ENCODE data around the gene LRRC8A. TPM values are rescaled to one million over a fixed set of nuclear protein-coding genes. Genes with fewer than 3 reads are reported as not detected.
A peak's percentile ranks its signal among the peaks of the same experiment; 100 is the strongest.

LRRC8A gene
- total and polyA plus RNA-seq, 5 donors: 22.5 to 49.8 (median 28.0) TPM

DNA sequence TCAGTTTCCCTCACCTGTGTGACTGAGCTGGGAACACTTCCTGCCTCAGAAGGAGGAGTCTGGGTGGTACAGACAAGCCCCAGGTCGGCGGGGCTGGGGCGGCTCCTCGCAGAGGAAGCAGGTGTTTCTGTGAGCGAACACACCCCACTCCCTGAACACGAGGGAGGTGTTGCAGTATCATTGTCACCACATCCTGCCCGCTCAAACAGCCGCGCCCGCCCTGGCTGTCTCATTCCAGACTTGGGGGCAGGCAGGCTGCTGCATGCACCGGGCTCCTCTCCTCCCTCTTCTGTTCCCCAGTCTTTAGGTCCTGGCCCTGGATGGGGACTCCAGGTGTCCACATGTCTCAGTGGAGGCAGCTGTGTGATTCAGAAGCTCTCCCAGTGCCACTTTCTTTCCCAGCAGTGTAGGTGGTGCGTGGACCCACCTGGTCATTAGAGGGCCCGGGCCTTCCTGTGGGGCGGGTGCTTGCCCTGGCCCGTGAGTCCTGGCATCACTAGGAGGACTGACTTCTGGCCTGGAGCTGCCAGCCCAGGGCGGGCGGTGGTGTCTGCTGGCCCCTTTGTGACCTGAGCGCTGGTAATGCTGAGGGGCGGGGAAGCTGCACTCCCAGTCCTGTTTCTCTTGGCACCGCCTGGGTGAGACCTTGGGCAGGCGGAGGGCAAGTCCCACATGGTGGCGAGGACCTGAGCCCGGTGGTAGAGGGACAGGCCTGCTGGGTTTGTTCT is 20.6 kb downstream of the LRRC8A start:
- peak overlapping the region; percentile 26 for H3K27ac ChIP-seq (ENCODE audit: low read length)

DNA sequence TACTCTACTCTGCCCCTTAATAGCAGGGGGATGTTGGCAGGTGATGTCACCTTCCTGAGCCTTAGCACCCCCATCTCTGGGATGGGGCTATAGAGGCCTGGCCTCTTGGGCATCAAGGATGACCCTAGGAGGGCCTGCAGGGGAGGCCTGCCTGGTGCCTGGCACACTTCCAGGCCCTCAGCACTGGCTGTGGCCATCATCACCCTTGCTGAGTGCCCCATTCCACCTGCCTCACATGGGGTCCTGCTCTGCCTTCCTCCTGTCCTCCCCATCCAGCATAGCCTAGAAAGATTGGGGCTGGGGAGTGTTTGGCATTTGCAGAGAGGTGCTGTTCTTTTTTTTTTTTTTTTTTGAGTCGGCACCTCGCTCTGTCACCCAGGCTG is 21.1 kb downstream of the LRRC8A start:
- peak in 1 of 2 donors; percentile 1 for ATAC-seq
- peak overlapping the region; percentile 26 for H3K27ac ChIP-seq (ENCODE audit: low read length)
- WGBS: 90% methylated on average over 2 of the region's 2 CpGs
- no peaks in the 10 kb centered on the region for H3K27me3 ChIP-seq (ENCODE audit: control insufficient read depth, insufficient read depth)
- no peak overlapping the region for H3K4me3 ChIP-seq (ENCODE audit: low read length)
- DNase-seq: no peak
- peaks cover 14% of the 10 kb centered on the region for H3K4me1 ChIP-seq (ENCODE audit: control insufficient read depth, insufficient read depth, low read length)
- intact Hi-C loops (cut with DNase I): no loop called here
- H3K9me3 ChIP-seq (ENCODE audit: control insufficient read depth, low read length): no peaks in the 10 kb centered on the region

More for the DNA sequence above, 20.6 kb downstream of the LRRC8A start:
- intact Hi-C loops (cut with DNase I): no loop called here
- Histone ChIP-seq H3K9me3 (ENCODE audit: control insufficient read depth, low read length) (no peaks in the 10 kb centered on the region), H3K27me3 (ENCODE audit: control insufficient read depth, insufficient read depth) (no peaks in the 10 kb centered on the region), H3K4me1 (ENCODE audit: control insufficient read depth, insufficient read depth, low read length) (peaks cover 14% of the 10 kb centered on the region), H3K4me3 (ENCODE audit: low read length) (no peak overlapping the region)
- DNase-seq (peak; percentile 59 to 83 (median 81)), ATAC-seq (peak; percentile 34 to 58)
- 70% methylated on average over 23 of the region's 23 CpGs for WGBS

DNA sequence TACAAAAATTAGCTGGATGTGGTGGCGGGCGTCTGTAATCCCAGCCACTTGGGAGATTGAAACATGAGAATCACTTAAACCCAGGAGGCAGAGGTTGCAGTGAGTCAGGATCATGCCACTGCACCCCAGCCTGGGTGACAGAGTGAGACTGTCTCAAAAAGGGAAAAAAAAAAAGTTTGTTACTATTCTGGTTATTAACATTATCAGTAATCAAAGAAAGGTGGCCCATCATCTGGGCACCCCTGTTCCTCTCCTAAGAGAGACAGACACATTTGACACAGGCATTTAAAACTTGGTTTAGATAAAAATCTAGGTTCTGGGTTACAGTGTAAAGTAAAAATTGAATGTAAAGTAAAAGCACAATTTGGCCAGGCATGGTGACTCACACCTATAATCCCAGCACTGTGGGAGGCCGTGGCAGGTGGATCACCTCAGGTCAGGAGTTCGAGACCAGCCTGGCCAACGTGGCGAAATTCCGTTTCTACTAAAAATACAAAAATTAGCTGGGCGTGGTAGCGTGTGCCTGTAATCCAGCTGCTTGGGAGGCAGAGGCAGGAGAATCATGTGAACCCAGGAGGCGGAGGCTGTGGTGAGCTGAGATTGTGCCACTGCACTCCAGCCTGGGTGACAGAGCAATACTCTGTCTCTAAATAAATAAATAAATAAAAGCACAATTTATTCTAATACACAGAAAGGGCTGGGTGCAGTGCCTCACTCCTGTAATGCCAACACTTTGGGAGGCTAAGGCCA is 22.1 kb downstream of the LRRC8A start:
- DNase-seq (no peak), ATAC-seq (no peak)
- no peak overlapping the region for H3K27ac ChIP-seq (ENCODE audit: low read length)
- no peaks in the 10 kb centered on the region for H3K9me3 ChIP-seq (ENCODE audit: control insufficient read depth, low read length)
- 96% methylated on average over 10 of the region's 10 CpGs for WGBS
- H3K4me3 ChIP-seq (ENCODE audit: low read length): no peak overlapping the region
- intact Hi-C loops (cut with DNase I): no loop called here
- peaks cover 9% of the 10 kb centered on the region for H3K4me1 ChIP-seq (ENCODE audit: control insufficient read depth, insufficient read depth, low read length)
- H3K27me3 ChIP-seq (ENCODE audit: control insufficient read depth, insufficient read depth): no peaks in the 10 kb centered on the region

DNA sequence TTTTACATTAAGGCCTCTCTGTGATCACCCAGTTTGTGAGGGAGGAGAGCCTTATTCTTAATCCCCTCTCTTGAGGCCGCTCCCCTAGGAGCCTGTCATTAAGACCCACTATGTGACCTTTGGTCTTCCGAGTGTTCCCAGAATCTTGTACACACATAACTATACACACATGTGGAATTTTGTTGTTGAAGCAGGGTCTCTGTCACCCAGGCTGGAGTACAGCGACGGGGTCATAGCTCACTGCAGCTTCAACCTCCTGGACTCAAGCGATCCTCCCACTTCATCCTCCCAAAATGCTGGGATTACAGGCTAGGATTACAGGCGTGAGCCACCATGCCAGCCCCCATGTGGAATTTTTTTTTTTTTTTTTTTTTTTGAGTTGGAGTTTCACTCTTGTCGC is 24.0 kb downstream of the LRRC8A start:
- H3K4me1 ChIP-seq (ENCODE audit: control insufficient read depth, insufficient read depth, low read length): peaks cover 10% of the 10 kb centered on the region
- WGBS: 96% methylated on average over 7 of the region's 7 CpGs
- intact Hi-C loops (cut with DNase I): no loop called here
- H3K9me3 ChIP-seq (ENCODE audit: control insufficient read depth, low read length): no peaks in the 10 kb centered on the region
- no peak overlapping the region for H3K27ac ChIP-seq (ENCODE audit: low read length)
- ATAC-seq (no peak), DNase-seq (no peak)
- H3K27me3 ChIP-seq (ENCODE audit: control insufficient read depth, insufficient read depth): no peaks in the 10 kb centered on the region
- H3K4me3 ChIP-seq (ENCODE audit: low read length): no peak overlapping the region

DNA sequence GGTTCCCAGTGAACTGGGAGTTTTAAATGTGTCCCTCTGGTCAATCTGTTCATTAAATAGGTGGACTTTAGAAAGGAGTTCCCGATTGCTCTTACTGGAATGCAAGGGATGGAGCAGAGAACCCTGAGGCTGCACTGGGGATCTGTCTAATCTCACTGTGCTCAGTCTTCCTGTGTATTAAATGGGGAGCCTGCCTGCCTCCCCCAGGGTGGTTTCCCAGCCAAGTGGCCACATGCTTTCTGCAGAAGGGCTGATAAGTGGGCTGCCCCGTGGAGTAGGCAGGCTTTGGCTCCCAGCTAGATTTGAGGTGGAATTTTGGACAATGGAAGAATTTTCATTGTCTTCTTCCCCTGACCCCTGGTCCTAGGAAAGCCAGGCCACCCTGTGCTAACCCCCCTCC is 24.8 kb downstream of the LRRC8A start:
- ATAC-seq (peak in 1 of 2 donors; percentile 8), DNase-seq (no peak)
- no peak overlapping the region for H3K27ac ChIP-seq (ENCODE audit: low read length)
- H3K4me1 ChIP-seq (ENCODE audit: control insufficient read depth, insufficient read depth, low read length): peaks cover 16% of the 10 kb centered on the region
- 23% methylated on average over 2 of the region's 2 CpGs for WGBS
- intact Hi-C loops (cut with DNase I): no loop called here
- no peaks in the 10 kb centered on the region for H3K27me3 ChIP-seq (ENCODE audit: control insufficient read depth, insufficient read depth)
- H3K9me3 ChIP-seq (ENCODE audit: control insufficient read depth, low read length): no peaks in the 10 kb centered on the region
- no peak overlapping the region for H3K4me3 ChIP-seq (ENCODE audit: low read length)

DNA sequence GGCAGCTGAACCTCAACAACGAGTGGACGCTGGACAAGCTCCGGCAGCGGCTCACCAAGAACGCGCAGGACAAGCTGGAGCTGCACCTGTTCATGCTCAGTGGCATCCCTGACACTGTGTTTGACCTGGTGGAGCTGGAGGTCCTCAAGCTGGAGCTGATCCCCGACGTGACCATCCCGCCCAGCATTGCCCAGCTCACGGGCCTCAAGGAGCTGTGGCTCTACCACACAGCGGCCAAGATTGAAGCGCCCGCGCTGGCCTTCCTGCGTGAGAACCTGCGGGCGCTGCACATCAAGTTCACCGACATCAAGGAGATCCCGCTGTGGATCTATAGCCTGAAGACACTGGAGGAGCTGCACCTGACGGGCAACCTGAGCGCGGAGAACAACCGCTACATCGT is 26.4 kb downstream of the LRRC8A start:
- DNase-seq: no peak
- Histone ChIP-seq H3K4me3 (ENCODE audit: low read length) (no peak overlapping the region), H3K27me3 (ENCODE audit: control insufficient read depth, insufficient read depth) (no peaks in the 10 kb centered on the region), H3K27ac (ENCODE audit: low read length) (no peak overlapping the region), H3K4me1 (ENCODE audit: control insufficient read depth, insufficient read depth, low read length) (peaks cover 29% of the 10 kb centered on the region), H3K9me3 (ENCODE audit: control insufficient read depth, low read length) (no peaks in the 10 kb centered on the region)
- WGBS: 97% methylated on average over 24 of the region's 24 CpGs
- intact Hi-C loops (cut with DNase I): no loop called here
- ATAC-seq: no peak

DNA sequence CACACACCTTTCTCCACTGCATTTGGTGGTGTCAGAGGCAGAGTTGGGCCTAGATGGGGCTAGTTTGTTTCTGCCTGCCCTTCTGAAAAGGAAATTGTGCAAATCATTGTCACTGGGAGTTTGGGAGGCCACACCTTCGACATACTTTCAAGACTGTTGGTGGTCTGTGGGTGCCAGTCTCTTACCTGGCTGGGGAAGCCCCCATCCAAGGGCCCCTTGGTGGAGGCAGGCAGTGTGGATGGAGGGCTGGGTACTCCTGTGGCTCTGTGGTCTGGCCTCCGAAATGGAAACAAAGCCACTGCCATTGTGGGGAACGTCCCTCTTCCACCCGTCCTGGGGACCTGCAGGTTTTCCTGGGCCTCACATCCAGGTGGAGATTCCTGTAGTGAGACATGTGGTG is 27.9 kb downstream of the LRRC8A start:
- no peak for DNase-seq
- no peak for ATAC-seq
- WGBS: 85% methylated on average over 4 of the region's 4 CpGs
- H3K9me3 ChIP-seq (ENCODE audit: control insufficient read depth, low read length): no peaks in the 10 kb centered on the region
- H3K27ac ChIP-seq (ENCODE audit: low read length): peak overlapping the region; percentile 7
- intact Hi-C loops (cut with DNase I): no loop called here
- no peak overlapping the region for H3K4me3 ChIP-seq (ENCODE audit: low read length)
- peaks cover 36% of the 10 kb centered on the region for H3K4me1 ChIP-seq (ENCODE audit: control insufficient read depth, insufficient read depth, low read length)
- no peaks in the 10 kb centered on the region for H3K27me3 ChIP-seq (ENCODE audit: control insufficient read depth, insufficient read depth)

DNA sequence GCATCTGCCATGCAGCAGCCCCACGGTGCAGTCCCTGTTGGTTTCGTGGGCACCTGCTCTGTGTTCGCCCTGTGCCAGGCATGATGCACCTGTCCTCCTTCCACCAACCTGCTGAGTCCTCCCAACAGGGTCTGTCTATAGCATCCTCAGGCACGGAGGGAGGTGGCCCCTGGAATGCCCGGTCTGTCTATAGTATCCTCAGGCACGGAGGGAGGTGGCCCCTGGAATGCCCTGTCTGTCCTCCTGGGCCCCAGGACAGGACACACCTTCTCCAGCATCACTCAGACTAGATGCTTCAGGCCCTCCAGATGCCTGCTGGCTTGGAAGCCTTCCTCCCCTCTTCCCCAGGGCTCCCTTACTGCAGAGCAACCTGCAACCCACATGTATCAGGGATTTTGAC is 29.0 kb downstream of the LRRC8A start:
- intact Hi-C loops (cut with DNase I): no loop called here
- Histone ChIP-seq H3K4me3 (ENCODE audit: low read length) (no peak overlapping the region), H3K27me3 (ENCODE audit: control insufficient read depth, insufficient read depth) (no peaks in the 10 kb centered on the region), H3K4me1 (ENCODE audit: control insufficient read depth, insufficient read depth, low read length) (peaks cover 36% of the 10 kb centered on the region), H3K27ac (ENCODE audit: low read length) (peak overlapping the region; percentile 73), H3K9me3 (ENCODE audit: control insufficient read depth, low read length) (no peaks in the 10 kb centered on the region)
- 73% methylated on average over 6 of the region's 6 CpGs for WGBS
- ATAC-seq: no peak
- DNase-seq: no peak

DNA sequence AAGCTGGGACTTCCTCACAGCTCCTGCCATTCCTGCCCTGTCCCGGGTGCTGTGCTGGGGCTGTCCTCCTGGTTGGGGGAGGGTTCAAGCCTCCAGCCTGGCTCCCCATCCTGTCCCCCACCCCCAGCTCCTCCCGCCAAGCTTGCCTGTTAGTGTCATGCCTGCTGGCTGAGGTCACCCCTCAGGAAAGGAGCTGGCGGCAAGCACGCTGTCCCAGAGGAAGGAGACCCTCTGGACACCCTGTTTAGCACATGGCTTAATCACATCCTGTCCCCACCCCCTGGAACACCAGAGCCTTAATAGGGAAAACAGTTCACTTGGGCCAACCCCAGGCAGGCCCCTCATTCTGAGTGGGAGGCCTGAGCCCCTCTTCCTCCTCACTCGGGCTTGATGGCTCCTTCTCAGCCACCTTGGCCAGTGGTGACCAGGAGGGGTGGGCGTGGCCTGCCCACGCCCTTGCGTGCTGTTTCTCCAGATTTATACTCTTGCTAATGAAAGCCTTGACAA is 29.6 kb downstream of the LRRC8A start:
- Histone ChIP-seq H3K4me1 (ENCODE audit: control insufficient read depth, insufficient read depth, low read length) (peaks cover 38% of the 10 kb centered on the region), H3K9me3 (ENCODE audit: control insufficient read depth, low read length) (no peaks in the 10 kb centered on the region), H3K27ac (ENCODE audit: low read length) (peak overlapping the region; percentile 76), H3K27me3 (ENCODE audit: control insufficient read depth, insufficient read depth) (no peaks in the 10 kb centered on the region), H3K4me3 (ENCODE audit: low read length) (no peak overlapping the region)
- peak; percentile 83 to 91 (median 89) for DNase-seq
- ATAC-seq: peak; percentile 70 to 87
- WGBS: 19% methylated on average over 8 of the region's 8 CpGs
- intact Hi-C loops (cut with DNase I): no loop called here

DNA sequence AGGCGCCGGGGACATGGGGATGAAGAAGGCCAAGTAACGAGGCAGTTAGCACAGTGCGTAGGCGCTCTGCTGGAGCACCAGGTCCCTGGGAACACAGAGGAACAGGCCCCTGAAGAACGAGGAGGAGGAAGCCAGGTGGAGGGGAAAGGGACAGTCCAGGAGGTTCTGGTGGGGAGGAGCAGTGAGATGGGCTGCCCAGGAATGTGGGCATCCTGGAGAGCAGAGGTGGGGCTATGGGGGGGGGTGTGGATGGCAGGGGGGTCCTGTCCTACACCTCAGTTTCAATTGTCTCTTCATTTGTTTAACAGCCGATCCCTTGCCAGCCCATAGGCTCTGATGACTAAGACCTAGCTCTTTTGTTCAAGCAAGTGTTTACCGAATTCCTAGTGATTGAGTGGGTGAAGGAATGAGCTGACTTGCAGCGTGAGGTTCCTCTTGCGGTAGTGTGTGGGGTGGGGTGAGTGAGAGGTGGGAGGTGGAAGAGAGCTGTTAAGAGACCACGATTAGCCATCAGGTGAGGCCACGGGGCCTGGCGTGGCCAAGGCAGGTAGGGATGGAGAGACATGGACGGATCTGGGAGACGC is 30.4 kb downstream of the LRRC8A start:
- H3K27ac ChIP-seq (ENCODE audit: low read length): peak overlapping the region; percentile 76
- no peaks in the 10 kb centered on the region for H3K9me3 ChIP-seq (ENCODE audit: control insufficient read depth, low read length)
- peaks cover 40% of the 10 kb centered on the region for H3K4me1 ChIP-seq (ENCODE audit: control insufficient read depth, insufficient read depth, low read length)
- ATAC-seq: no peak
- H3K4me3 ChIP-seq (ENCODE audit: low read length): no peak overlapping the region
- H3K27me3 ChIP-seq (ENCODE audit: control insufficient read depth, insufficient read depth): no peaks in the 10 kb centered on the region
- 70% methylated on average over 15 of the region's 15 CpGs for WGBS
- intact Hi-C loops (cut with DNase I): no loop called here
- DNase-seq: no peak

All from right cardiac atrium (tissue), 5 donors.